ENCODE data around the gene ZBTB21. TPM values are rescaled to one million over a fixed set of nuclear protein-coding genes. Genes with fewer than 3 reads are reported as not detected.

The ZBTB21 gene
- total RNA-seq, 4 donors from 2014 or later, result 5.9 to 15.1 (median 9.2) TPM

DNA sequence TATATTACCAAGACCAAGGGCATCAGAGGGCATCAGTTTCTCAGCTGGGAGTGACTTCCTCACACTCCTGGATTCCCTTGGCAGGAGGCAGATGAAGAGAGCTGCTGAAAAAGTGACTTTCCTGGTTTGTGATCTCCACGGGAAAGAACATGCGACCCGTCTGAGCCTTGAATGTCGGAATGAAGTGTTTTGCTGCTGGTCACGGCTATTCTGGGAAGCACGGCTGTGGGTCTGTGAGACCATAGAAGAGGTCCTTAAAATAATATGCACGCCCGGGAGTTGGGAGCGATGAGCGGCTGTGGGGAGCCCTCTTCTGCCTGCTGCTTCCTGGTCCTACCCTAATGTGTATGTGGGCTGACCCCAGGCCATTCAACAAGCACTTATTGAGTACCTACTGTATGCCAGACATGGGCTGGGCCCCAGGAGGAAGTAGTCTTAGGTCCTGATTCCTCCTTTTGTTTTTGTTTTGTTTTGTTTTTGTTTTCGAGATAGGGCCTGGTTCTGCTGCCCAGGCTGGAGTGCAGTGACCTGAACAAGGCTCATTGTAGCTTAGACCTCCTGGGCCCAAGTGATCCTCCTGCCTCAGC is 47.8 kb upstream of the ZBTB21 start:
- TF ChIP-seq POLR2A (IDR thresholded peaks at IDR 0.05; ENCODE audit: low read depth) (no peak), EP300 (IDR thresholded peaks at IDR 0.05) (no peak), POLR2AphosphoS5 (IDR thresholded peaks at IDR 0.05) (no peak)
- TF ChIP-seq, protein P1, sequence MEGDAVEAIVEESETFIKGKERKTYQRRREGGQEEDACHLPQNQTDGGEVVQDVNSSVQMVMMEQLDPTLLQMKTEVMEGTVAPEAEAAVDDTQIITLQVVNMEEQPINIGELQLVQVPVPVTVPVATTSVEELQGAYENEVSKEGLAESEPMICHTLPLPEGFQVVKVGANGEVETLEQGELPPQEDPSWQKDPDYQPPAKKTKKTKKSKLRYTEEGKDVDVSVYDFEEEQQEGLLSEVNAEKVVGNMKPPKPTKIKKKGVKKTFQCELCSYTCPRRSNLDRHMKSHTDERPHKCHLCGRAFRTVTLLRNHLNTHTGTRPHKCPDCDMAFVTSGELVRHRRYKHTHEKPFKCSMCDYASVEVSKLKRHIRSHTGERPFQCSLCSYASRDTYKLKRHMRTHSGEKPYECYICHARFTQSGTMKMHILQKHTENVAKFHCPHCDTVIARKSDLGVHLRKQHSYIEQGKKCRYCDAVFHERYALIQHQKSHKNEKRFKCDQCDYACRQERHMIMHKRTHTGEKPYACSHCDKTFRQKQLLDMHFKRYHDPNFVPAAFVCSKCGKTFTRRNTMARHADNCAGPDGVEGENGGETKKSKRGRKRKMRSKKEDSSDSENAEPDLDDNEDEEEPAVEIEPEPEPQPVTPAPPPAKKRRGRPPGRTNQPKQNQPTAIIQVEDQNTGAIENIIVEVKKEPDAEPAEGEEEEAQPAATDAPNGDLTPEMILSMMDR (IDR thresholded peaks at IDR 0.05), result no peak
- no peaks in the 10 kb centered on the region for H3K9me3 ChIP-seq
- no peaks in the 10 kb centered on the region for H3K36me3 ChIP-seq
- H3K27me3 ChIP-seq, result peaks cover 0 to 35% (median 0%) of the 10 kb centered on the region in 4 donors
- intact Hi-C loops (cut with DNase I), result no loop called here
- H3K27ac ChIP-seq (replicated peaks in 1 of 4), result no peak overlapping the region
- H3K4me3 ChIP-seq, result no peak overlapping the region
- WGBS, result 70% methylated on average over 10 of the region's 11 CpGs
- H3K4me1 ChIP-seq, result peaks cover 0 to 7% (median 4%) of the 10 kb centered on the region in 4 donors
- DNase-seq (ENCODE audit: extremely low spot score), result no peak

DNA sequence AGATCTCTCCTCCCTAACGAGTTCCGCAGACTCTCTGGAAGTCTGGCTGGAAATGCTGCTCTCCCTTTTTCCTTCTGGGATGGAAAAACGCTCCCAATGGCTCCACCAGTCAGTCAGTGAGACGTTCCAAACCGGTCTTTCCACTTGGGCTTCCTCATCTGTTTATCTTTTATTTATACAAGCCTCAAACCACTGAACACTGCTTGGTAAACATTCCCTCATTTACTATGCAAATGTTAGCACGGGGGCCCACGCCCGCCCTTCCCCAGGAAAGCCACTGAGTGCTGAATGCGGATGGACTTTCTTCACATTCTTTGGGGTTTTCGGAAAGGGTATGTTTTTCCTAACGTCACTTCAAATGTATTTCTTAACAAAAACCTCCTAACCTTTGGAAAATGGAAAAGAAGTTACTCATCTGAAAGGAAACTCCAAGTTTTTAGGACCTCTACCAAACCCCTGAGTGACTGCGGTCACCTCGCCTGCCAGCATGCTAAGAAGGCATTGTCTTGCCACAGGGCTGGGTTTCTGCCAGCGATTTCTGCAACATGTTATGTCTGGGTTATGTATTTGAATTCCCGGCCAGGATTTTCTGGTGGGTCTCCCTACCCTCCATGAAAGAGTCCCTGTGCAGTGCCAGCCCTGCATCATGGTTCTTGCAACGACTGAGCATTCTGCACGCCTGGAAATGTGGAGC is 47.0 kb upstream of the ZBTB21 start:
- Histone ChIP-seq H3K36me3 (no peaks in the 10 kb centered on the region), H3K9me3 (no peaks in the 10 kb centered on the region), H3K27ac (replicated peaks in 1 of 4) (no peak overlapping the region), H3K27me3 (peaks cover 0 to 27% (median 0%) of the 10 kb centered on the region in 4 donors), H3K4me3 (no peak overlapping the region), H3K4me1 (peaks cover 0 to 2% (median 0%) of the 10 kb centered on the region in 4 donors)
- WGBS, result 53% methylated on average over 17 of the region's 17 CpGs
- TF ChIP-seq POLR2A (IDR thresholded peaks at IDR 0.05; ENCODE audit: low read depth) (no peak), POLR2AphosphoS5 (IDR thresholded peaks at IDR 0.05) (no peak), EP300 (IDR thresholded peaks at IDR 0.05) (no peak)
- TF ChIP-seq, protein P1 (IDR thresholded peaks at IDR 0.05), result no peak
- intact Hi-C loops (cut with DNase I), result no loop called here
- DNase-seq (ENCODE audit: extremely low spot score), result no peak

DNA sequence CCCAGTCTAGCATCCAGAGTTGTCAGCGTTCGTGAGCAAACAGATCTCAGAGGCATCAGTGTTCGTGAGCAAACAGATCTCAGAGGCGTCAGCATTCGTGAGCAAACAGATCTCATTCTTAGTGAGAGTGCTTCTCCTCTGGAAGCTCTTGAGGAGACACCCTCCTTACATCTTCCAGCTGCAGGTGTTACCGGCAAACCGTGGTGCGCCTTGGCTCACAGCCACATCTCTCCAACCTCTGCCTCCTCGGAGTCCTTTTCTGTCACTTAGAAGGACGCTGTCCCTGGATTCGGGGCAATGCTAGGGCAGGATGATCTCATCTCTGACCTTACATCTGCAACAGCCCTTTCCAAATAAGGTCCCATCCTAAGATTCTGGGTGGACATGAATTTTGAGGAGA is 46.3 kb upstream of the ZBTB21 start:
- no peaks in the 10 kb centered on the region for H3K9me3 ChIP-seq
- no peak overlapping the region for H3K4me3 ChIP-seq
- peaks cover 0 to 20% (median 0%) of the 10 kb centered on the region in 4 donors for H3K27me3 ChIP-seq
- DNase-seq (ENCODE audit: extremely low spot score), result no peak
- intact Hi-C loops (cut with DNase I), result no loop called here
- H3K4me1 ChIP-seq, result peaks cover 0 to under 1% (median 0%) of the 10 kb centered on the region in 4 donors
- TF ChIP-seq, protein P1 (IDR thresholded peaks at IDR 0.05), result no peak
- TF ChIP-seq EP300 (IDR thresholded peaks at IDR 0.05), result no peak
- TF ChIP-seq POLR2AphosphoS5 (IDR thresholded peaks at IDR 0.05), result no peak
- no peak for TF ChIP-seq POLR2A (IDR thresholded peaks at IDR 0.05; ENCODE audit: low read depth)
- H3K27ac ChIP-seq (replicated peaks in 1 of 4), result no peak overlapping the region
- WGBS, result 79% methylated on average over 10 of the region's 11 CpGs
- H3K36me3 ChIP-seq, result no peaks in the 10 kb centered on the region

DNA sequence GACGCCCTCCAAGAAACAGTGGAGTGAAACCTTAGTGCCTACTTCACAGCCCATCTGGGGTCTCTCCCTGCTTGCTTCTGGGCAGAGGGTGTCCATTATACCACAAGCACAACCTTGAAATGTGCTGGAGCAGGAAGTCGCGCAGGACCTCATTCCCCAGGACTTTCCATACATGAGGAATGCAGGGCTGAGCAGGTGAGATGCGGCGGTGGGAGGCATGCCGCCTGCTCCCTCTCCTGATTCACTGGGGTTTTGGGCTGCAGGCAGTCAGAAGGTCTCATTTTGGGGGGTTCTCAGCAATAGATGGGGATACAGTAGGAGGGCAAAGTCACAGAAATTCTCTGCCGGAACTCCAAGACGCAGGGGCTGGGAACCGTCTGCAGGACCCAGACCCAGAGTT is 45.3 kb upstream of the ZBTB21 start:
- H3K4me1 ChIP-seq, result no peaks in the 10 kb centered on the region
- no peaks in the 10 kb centered on the region for H3K36me3 ChIP-seq
- no peak overlapping the region for H3K27ac ChIP-seq (replicated peaks in 1 of 4)
- intact Hi-C loops (cut with DNase I), result no loop called here
- WGBS, result 98% methylated on average over 8 of the region's 9 CpGs
- TF ChIP-seq POLR2AphosphoS5 (IDR thresholded peaks at IDR 0.05), result no peak
- TF ChIP-seq EP300 (IDR thresholded peaks at IDR 0.05), result no peak
- TF ChIP-seq, protein P1 (IDR thresholded peaks at IDR 0.05), result no peak
- TF ChIP-seq POLR2A (IDR thresholded peaks at IDR 0.05; ENCODE audit: low read depth), result no peak
- peaks cover 0 to 17% (median 0%) of the 10 kb centered on the region in 4 donors for H3K27me3 ChIP-seq
- H3K9me3 ChIP-seq, result no peaks in the 10 kb centered on the region
- H3K4me3 ChIP-seq, result no peak overlapping the region
- DNase-seq (ENCODE audit: extremely low spot score), result no peak

All from esophagus muscularis mucosa (tissue), 4 donors.